Amygdala (tissue), 56 donors: ENCODE results near the gene EED.
A peak's percentile ranks its signal among the peaks of the same experiment; 100 is the strongest.
"Not testable (repeated sequence)": the region's sequence is repeated elsewhere in the genome, so short reads cannot be mapped to it uniquely, and the experiment has no call there.

Source experiments
- DNase-seq, 56 donors: peaks; one replicate each; lab custom pipeline; 2025; lab: John Stamatoyannopoulos, UW

Gene EED

DNA sequence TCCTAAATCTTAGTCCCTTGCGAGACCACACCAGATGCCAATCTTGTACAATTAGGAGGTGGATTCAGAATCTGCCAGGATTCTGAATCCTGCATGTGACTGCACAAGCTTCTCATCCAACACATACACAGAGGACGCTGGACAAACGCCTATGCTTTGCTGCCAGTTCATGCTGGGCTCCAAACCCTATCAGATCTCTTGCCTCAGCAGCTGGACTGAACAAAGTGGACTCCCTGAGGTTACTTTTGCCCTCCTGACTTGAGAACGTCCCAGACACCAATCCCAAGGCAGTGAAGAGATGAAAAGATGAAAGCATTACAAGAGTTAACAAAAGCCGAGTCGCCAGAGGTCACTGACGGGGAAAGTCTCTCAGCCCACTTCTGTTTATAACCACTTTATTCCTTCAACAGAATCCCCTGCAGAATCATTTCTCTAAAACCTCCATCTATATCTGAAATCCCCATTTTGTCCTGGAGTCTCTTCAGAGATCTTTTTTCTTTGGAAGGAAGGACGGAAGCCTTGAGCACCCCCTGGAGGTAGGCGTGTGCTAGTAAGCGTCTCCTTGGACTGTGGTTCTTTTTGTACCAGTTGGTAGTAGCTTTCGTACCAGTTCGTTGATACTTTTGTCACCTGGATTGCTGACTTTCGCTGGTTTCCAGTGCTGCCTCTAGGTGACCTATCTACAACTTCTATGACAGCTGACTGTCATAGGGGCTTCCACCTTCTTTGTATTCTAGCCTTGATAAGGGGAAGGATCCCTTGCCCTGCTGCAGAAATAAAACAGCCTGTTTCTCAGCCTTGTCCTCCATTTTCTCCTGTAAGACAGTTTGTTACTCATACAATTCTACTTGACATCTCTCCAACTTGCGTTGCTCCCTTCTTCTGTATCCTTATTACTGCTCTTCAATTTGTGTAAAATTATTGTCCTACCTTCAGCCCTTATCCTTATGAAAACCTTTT, 26.1 kb upstream of the EED start:
- peak in 39 of 56 donors; percentile 3 to 82 (median 41) for DNase-seq

DNA sequence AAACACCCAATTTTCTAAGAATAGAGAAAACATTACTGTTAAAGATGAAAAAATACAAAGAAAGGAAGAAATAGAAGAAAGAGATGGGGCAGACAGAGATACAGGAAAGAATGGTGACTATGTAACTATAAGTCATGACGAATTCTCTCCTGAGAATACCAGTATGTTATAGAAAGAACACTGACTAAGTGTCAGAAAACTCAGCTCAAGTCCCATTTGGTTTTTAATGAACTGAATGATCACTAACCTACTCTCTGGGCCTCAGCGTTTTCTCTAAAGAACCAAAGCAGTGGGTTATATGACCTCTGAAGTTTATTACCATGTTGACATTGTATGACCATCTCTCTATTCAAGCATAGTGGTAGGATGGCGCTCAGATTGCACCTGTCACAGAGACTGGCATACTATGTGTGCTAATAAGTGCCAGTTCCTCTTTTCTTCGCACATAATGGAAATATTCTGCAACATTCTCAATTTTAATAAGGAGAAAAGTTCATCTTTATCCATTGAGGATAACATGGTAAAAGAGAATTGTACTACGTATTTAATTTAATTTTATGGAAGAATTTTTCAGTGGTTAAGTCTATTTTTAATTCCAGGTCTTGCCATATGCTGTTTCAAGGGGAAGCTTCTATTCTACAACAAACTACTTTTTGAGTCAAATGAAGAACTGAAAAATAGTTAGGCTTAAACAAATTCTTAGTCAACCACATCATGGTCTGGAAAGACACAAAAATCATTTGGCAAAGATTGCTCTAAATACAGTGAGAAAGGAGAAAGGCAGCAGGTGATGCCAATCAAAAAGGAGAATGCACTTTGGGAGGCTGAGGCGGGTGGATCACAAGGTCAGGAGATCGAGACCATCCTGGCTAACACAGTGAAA, 25.0 kb upstream of the EED start:
- no peak for DNase-seq

GRCh38 chr11:86220653-86221052, 23.9 kb upstream of the EED start:
- DNase-seq = no peak

- DNase-seq = no peak
Measured at GRCh38 chr11:86222081-86222480, 22.5 kb upstream of the EED start.

GRCh38 chr11:86224575-86224974, 20.0 kb upstream of the EED start:
- DNase-seq = not testable (repeated sequence)

DNA sequence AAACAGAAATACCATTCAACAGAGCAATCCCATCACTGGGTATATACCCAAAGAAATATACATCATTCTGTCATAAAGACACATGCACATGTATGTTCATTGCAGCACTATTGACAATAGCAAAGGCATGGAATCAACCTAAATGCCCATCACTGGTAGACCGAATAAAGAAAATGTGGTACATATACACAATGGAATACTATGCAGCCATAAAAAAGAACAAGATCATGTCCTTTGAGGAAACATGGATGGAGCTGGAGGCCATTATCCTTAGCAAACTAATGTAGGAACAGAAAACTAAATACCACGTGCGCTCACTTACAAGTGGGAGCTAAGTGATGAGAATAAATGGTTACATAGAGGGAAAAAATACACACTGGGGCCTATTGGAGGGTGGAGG, 19.2 kb upstream of the EED start:
- not testable (repeated sequence) for DNase-seq

DNA sequence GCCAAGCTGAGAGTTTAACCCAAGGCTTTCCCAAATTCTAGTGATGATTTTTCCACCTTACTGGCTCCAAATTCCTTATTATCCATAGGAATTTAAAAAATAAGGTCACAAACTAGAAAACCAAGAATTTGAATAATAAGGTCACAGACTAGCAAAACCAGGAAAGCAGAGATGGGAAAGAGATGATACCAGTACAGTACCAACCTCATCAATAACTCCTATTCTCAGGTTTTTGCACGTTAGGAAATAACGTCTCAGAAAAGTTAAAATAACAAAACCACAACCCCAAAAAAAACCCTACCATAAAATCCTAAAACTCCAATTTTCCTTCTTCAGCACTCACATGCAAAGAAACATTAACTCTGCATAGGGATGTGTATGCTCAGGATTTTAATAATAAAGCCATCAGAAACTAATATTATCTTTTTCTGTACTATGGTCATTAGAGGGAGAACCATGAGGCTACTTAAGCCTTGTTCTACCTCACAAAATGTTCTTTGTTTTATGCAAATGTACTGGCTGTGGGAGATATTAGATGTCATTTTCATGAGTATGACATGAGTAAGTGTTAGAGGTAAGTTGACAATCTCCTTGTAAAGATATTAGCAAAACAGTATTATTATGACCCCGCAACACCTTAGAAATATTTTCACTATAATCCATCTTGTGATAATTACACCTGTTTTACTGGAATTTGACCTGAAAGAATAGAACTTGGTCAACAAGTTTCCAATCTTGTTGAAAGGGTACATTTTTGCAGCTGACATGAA, 16.1 kb upstream of the EED start:
- no peak for DNase-seq

GRCh38 chr11:86229039-86229330, 15.6 kb upstream of the EED start:
- DNase-seq = not testable (repeated sequence)

- no peak for DNase-seq
Measured at GRCh38 chr11:86230179-86230804, 14.3 kb upstream of the EED start.

DNA sequence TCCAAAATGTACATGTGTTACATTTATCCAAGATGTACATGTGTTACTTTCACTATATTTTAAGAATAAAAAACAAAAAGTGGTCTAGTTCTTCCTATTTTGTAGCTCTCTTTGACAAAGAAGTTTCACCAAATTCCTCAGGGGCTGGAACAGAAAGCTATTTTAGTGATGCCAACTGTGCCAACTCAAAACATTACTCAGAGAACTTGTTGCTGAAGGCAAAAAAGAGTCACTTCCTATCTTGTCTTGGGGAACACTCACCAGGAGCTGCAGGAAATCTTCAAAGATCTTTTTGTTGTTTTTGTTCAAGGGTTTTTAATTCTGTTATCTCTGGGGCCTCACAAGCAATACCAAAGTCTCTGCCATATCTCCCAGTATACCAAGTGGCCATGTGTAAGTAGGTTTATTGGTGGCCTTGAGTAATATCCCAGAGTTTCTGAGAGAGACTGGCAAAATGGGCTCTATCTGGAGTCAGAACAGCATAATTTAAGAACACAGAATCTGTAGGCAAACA, 13.6 kb upstream of the EED start:
- DNase-seq = peak in 1 of 56 donors; percentile 22

- DNase-seq = no peak
Measured at GRCh38 chr11:86232556-86232955, 12.0 kb upstream of the EED start.

DNA sequence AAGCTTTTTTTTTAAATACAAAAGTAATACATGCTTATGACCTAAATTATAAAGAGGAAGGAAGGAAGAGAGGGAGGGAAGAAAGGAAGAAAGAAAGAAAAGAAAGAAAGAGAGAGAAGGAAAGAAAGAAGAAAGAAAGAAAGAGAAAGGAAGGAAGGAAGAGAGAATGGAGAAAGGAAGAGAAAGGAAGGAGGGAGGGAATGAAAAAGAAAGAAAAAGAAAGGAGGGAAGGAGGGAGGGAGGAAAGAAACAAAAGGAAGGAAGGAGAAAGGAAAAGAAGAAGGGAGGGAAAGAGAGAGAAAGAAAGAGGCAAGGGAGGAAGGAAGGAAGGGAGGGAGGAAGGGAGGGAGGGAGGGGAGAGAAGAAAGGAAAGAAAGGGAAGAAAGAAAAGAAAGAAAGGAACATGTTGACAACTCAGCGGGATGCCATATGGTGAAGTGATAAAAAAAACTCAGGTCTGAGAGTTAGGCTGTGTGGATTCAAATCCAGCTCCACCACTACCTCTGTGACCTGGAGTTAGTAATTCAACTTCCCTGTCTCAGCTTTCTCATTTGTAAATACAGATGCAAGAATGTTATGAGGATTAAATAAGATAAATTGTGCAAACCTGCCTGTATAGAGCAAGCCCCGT, 9.6 kb upstream of the EED start:
- DNase-seq = no peak

GRCh38 chr11:86237267-86237804, 7.2 kb upstream of the EED start:
- no peak for DNase-seq

DNA sequence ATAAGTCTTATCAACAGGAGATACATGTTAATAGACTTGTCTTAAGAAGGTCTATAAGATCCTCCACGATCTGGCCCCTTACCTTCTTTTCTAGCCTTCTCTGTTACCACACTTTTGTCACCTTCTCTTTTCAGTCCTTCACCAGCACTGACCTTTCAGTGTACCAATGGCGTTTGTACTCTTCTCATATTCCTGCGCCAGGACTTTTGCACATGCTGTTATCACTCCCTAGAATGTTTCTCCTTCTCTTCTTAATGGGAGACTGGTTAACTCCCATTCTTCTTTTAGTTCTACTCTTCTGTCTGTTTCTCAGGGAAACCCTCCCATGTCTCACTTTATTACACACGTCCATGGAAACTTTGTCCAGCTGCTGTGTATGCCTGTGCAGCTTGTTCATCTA, 4.4 kb upstream of the EED start:
- DNase-seq = no peak

- no peak for DNase-seq
Measured at GRCh38 chr11:86241956-86242535, 2.5 kb upstream of the EED start.

- DNase-seq = no peak
Measured at GRCh38 chr11:86243396-86243795, 1.2 kb upstream of the EED start.

- DNase-seq = peak in 22 of 56 donors; percentile 31 to 87 (median 74)
Measured at GRCh38 chr11:86244063-86244521, 461 bp upstream of the EED start.

- DNase-seq = peak in 3 of 56 donors; percentile 23 to 45 (median 33)
Measured at GRCh38 chr11:86245369-86246292, 1.1 kb downstream of the EED start.
